PC-9 (cell line): Measurements from ENCODE around the gene MYO3B. TPM values are rescaled to one million over a fixed set of nuclear protein-coding genes. Genes with fewer than 3 reads are reported as not detected.

Experiments
- BruUV-seq: library from RNA; stranded (reverse); fragments of 400-500 nt; replicated peaks from 2 replicates; lab custom pipeline; 2021; lab: Mats Ljungman, UMichigan
- CTCF ChIA-PET: fragments of 300-600 bp; sonication (Branson Sonifier 250); formaldehyde crosslinking; loops from one replicate; lab custom pipeline; 2022; ENCODE audit warnings: antibody characterized with exemption; lab: Charles Lee
- POLR2A ChIA-PET: fragments of 300-600 bp; sonication (Branson Sonifier 250); formaldehyde crosslinking; loops from one replicate; lab custom pipeline; 2022; ENCODE audit warnings: antibody characterized with exemption; ENCODE audit not compliant: unreplicated experiment; lab: Charles Lee
- DNase-seq, 2 experiments: peaks; one replicate each; pipeline versions ENCODE4 v3.0.0 to v3.0.0-alpha.2; 2015 to 2022; ENCODE audit warnings: mixed read lengths in 1 of 2
- H2AFZ ChIP-seq: fragments of 200-600 bp; sonication (generic); 2 replicates; pipeline ENCODE4 v1.8.1; 2017; ENCODE audit warnings: antibody characterized with exemption
- H3F3A ChIP-seq: fragments of 200-600 bp; sonication (generic); 2 replicates; pipeline ENCODE4 v1.8.1; 2017; ENCODE audit warnings: antibody characterized with exemption, mild to moderate bottlenecking, low read depth; ENCODE audit not compliant: insufficient read depth
- H3K27ac ChIP-seq: fragments of 200-600 bp; sonication (generic); 2 replicates; pipeline ENCODE4 v1.6.1; 2016; ENCODE audit warnings: mixed run types
- H3K27me3 ChIP-seq: fragments of 200-600 bp; sonication (generic); 2 replicates; pipeline ENCODE4 v1.6.1; 2016; ENCODE audit warnings: low read depth, mixed run types; ENCODE audit not compliant: insufficient read depth
- H3K36me3 ChIP-seq: fragments of 200-600 bp; sonication (generic); 2 replicates; pipeline ENCODE4 v1.6.1; 2016; ENCODE audit warnings: low read depth, mixed run types
- H3K4me1 ChIP-seq: fragments of 200-600 bp; sonication (generic); replicated peaks from 2 replicates; pipeline ENCODE4 v1.6.1; 2016; ENCODE audit warnings: mixed run types; ENCODE audit not compliant: insufficient read depth
- H3K4me2 ChIP-seq: fragments of 200-600 bp; sonication (generic); 2 replicates; pipeline ENCODE4 v1.6.1; 2017; ENCODE audit warnings: mixed run types
- H3K4me3 ChIP-seq: fragments of 200-600 bp; sonication (generic); 2 replicates; pipeline ENCODE4 v1.6.1; 2016; ENCODE audit warnings: mixed run types
- H3K79me2 ChIP-seq: fragments of 200-600 bp; sonication (generic); 2 replicates; pipeline ENCODE4 v1.6.1; 2017; ENCODE audit warnings: low read depth, mixed run types
- H3K9me2 ChIP-seq: fragments of 200-600 bp; sonication (generic); 2 replicates; pipeline ENCODE4 v1.8.1; 2017; ENCODE audit warnings: mild to moderate bottlenecking; ENCODE audit not compliant: insufficient read depth
- H3K9me3 ChIP-seq: fragments of 200-600 bp; sonication (generic); 2 replicates; pipeline ENCODE4 v1.8.1; 2016; ENCODE audit warnings: low read depth; ENCODE audit not compliant: insufficient read depth
- H4K20me1 ChIP-seq: fragments of 200-600 bp; sonication (generic); 2 replicates; pipeline ENCODE4 v1.8.1; 2017; ENCODE audit not compliant: insufficient read depth
- EZH2 ChIP-seq: fragments of 200-600 bp; sonication (generic); IDR thresholded peaks from 2 replicates; pipeline ENCODE4 v1.8.0; 2017; ENCODE audit warnings: antibody characterized with exemption, low read depth
- intact Hi-C: fragments of 100-400 bp; cut with micrococcal nuclease; formaldehyde crosslinking; loops from one replicate; pipeline ENCODE4 v1.10.0; 2022; ENCODE audit not compliant: unreplicated experiment
- total RNA-seq: library from RNA; stranded (reverse); gene quantifications from 2 replicates; pipeline ENCODE4 v1.2.3, GENCODE V29; 2021
- TF ChIP-seq, protein P1 (sequence below): fragments of 200-600 bp; sonication (generic); conservative IDR thresholded peaks from 2 replicates; pipeline ENCODE4 v1.6.1; 2017; ENCODE audit warnings: mixed run types, antibody characterized with exemption, mild to moderate bottlenecking, moderate library complexity

MYO3B gene
- total RNA-seq, 1 experiment from 2014 or later = 5.3 TPM

DNA sequence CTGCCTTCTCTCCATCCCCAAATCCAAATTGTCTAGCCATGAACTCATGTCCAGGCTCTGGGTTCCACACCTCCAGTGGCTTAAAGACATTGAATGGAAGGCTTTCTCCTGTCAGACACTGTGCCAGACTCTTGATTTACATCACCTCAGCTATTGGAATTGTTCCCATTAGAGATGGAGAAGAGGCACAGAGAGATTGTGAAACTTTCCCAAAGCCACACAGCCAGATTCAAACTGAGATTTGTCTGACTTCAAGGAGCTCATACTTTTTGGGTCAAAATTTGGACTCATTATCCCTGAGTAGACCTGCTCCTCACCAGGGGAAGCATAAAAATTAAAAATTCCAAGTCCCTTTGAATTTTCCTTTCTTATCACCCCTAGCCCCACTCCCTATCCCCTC is 18.9 kb upstream of the MYO3B start:
- Histone ChIP-seq H4K20me1 (no peaks in the 10 kb centered on the region), H3K27me3 (no peaks in the 10 kb centered on the region), H3F3A (peaks cover 4% of the 10 kb centered on the region; the same call in 1 of the 2 replicates), H3K9me3 (no peaks in the 10 kb centered on the region), H3K4me2 (no peak overlapping the region), H3K36me3 (no peaks in the 10 kb centered on the region), H3K27ac (no peak overlapping the region), H2AFZ (no peak overlapping the region), H3K4me1 (peaks cover 36% of the 10 kb centered on the region), H3K9me2 (no peaks in the 10 kb centered on the region; the same call in 1 of the 2 replicates), H3K4me3 (no peak overlapping the region), H3K79me2 (no peaks in the 10 kb centered on the region)
- TF ChIP-seq, protein P1, sequence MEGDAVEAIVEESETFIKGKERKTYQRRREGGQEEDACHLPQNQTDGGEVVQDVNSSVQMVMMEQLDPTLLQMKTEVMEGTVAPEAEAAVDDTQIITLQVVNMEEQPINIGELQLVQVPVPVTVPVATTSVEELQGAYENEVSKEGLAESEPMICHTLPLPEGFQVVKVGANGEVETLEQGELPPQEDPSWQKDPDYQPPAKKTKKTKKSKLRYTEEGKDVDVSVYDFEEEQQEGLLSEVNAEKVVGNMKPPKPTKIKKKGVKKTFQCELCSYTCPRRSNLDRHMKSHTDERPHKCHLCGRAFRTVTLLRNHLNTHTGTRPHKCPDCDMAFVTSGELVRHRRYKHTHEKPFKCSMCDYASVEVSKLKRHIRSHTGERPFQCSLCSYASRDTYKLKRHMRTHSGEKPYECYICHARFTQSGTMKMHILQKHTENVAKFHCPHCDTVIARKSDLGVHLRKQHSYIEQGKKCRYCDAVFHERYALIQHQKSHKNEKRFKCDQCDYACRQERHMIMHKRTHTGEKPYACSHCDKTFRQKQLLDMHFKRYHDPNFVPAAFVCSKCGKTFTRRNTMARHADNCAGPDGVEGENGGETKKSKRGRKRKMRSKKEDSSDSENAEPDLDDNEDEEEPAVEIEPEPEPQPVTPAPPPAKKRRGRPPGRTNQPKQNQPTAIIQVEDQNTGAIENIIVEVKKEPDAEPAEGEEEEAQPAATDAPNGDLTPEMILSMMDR = no peak
- no peak for TF ChIP-seq EZH2
- ChIA-PET POLR2A (no interaction called here), CTCF (no interaction called here)
- no TSS peak for BruUV-seq
- intact Hi-C loops = no loop called here
- no peak for DNase-seq

DNA sequence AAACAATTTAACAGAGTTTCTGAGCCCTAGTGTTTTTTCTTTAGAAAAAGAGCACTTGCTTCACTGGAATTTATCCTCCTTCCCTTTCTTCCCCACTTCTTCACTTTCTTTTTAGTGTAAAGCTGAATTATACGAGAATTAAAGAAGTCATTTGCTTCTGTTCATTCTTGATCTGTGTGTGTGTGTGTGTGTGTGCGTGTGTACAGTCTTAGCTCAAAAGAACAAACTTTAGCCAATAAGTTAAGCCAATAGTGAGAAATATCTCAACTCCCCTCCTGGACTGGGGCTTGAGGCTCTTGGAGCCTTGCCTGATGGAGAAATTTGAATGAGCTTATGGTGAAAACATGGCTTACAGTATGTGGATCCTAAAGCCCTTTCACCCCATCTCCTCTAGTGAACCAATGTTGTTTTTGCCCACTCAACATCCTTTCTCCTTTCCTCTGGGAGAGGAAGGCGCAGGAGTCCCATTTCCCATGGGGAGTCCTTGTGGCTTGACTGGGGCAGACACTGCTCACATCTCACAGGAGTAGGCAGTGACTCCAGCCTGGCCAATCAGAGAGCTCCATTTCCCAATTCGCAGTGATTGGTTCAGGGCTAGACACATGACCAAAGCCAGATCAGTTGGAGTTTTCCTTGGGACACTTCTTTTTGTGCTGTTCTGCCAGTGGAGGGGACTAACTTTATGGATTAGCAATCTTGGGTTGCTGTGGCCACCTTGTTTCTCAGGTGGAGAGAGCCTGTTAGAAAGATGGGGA is 16.3 kb upstream of the MYO3B start:
- intact Hi-C loops = no loop called here
- ChIA-PET POLR2A (interaction anchor here (0.7 kb wide), 1 partner anchor 40 kb away, joined by 16 read pairs; no protein-coding TSS in a partner anchor), CTCF (interaction anchor here (0.5 to 0.6 kb wide), 2 partner anchors 83 to 1473 kb away, joined by 4 to 5 read pairs; no protein-coding TSS in a partner anchor)
- no peaks in the 10 kb centered on the region for H3K79me2 ChIP-seq
- no peaks in the 10 kb centered on the region for H3K36me3 ChIP-seq
- H3K9me3 ChIP-seq = no peaks in the 10 kb centered on the region
- no peaks in the 10 kb centered on the region for H3K27me3 ChIP-seq
- BruUV-seq = no TSS peak
- H3K4me2 ChIP-seq = no peak overlapping the region
- TF ChIP-seq, protein P1 = no peak
- TF ChIP-seq EZH2 = no peak
- peaks cover 21% of the 10 kb centered on the region for H3K4me1 ChIP-seq
- H3K4me3 ChIP-seq = no peak overlapping the region
- H4K20me1 ChIP-seq = no peaks in the 10 kb centered on the region
- DNase-seq = peak in 1 of 2 experiments; percentile 11
- H2AFZ ChIP-seq = 0 out of 2 replicates have a peak overlapping the region, but pooled peaks have one; percentile 31
- H3K9me2 ChIP-seq = no peaks in the 10 kb centered on the region; the same call in 1 of the 2 replicates
- peak overlapping the region; percentile 19; the same call in 1 of the 2 replicates for H3K27ac ChIP-seq
- peaks cover 4% of the 10 kb centered on the region; the same call in 1 of the 2 replicates for H3F3A ChIP-seq

DNA sequence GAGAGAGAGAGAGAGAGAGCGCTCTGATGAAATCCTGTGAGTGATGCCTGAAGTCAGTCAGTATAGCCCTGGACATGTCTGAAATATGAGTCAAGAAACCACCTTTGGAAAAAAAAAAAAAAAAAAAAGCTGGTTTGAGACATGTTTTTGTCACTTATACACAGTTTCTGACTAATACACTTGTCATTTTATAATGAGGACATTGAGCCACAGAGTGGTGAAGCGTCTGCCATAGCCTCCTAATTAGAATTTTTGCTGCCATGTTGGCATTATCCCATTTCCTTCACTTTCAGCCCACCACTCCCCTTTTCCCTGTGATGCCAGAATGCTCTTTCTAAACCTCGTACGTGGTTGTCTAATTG is 15.7 kb upstream of the MYO3B start:
- peak; percentile 9 to 91 for DNase-seq
- Histone ChIP-seq H3F3A (peaks cover 4% of the 10 kb centered on the region; the same call in 1 of the 2 replicates), H3K36me3 (no peaks in the 10 kb centered on the region), H2AFZ (0 out of 2 replicates have a peak overlapping the region, but pooled peaks have one; percentile 31), H3K9me3 (no peaks in the 10 kb centered on the region), H4K20me1 (no peaks in the 10 kb centered on the region), H3K4me2 (0 out of 2 replicates have a peak overlapping the region, but pooled peaks have one; percentile 19), H3K9me2 (no peaks in the 10 kb centered on the region; the same call in 1 of the 2 replicates), H3K4me1 (peaks cover 16% of the 10 kb centered on the region), H3K27me3 (no peaks in the 10 kb centered on the region), H3K4me3 (no peak overlapping the region), H3K27ac (peak overlapping the region; percentile 19; the same call in 1 of the 2 replicates), H3K79me2 (no peaks in the 10 kb centered on the region)
- no TSS peak for BruUV-seq
- intact Hi-C loops = no loop called here
- TF ChIP-seq EZH2 = no peak
- TF ChIP-seq, protein P1 = no peak
- POLR2A ChIA-PET = interaction anchor here (0.7 kb wide), 1 partner anchor 40 kb away, joined by 16 read pairs; no protein-coding TSS in a partner anchor
- CTCF ChIA-PET = interaction anchor here (0.6 kb wide), 3 partner anchors 17 to 333 kb away, joined by 4 to 12 read pairs (median 5); no protein-coding TSS in a partner anchor
